K562 (cell line): Measurements from ENCODE around the gene ABCA4.

Experiments used
- CHD4 ChIP-seq: fragments of 200-600 bp; sonication (generic); IDR thresholded peaks from 3 replicates; pipeline ENCODE4 v1.6.1; 2012; ENCODE audit warnings: low read depth, mild to moderate bottlenecking, mixed read lengths, low read length, inconsistent platforms; ENCODE audit not compliant: insufficient read depth, insufficient replicate concordance, poor library complexity, severe bottlenecking
- ELF1 ChIP-seq: fragments of 200-800 bp; sonication (Bioruptor generic); IDR thresholded peaks from 2 replicates; pipeline ENCODE4 v1.6.1; 2016; ENCODE audit warnings: missing genetic modification characterization, missing compliant biosample characterization
- ESRRA ChIP-seq: fragments of 450-650 bp; IDR thresholded peaks from 2 replicates; pipeline ENCODE4 v1.6.1; 2014; ENCODE audit warnings: low read depth, mild to moderate bottlenecking, moderate library complexity, borderline replicate concordance
- KDM1A ChIP-seq, 2 experiments: fragments of 450-650 bp; IDR thresholded peaks; 2 replicates each; pipeline ENCODE4 v1.6.1; 2016; ENCODE audit warnings: mild to moderate bottlenecking in 2 of 2
- MYC ChIP-seq, 2 experiments: fragments of 250-450 bp in 1 of 2; sonication (Bioruptor Pico) in 1 of 2; IDR thresholded peaks; 2 replicates each; pipeline versions ENCODE4 v1.5.1 to v1.6.1; 2012 to 2021; ENCODE audit warnings: low read depth in 2 of 2, borderline replicate concordance in 1 of 2, improper control_type of control experiment in 1 of 2, low read length in 1 of 2, mild to moderate bottlenecking in 1 of 2, moderate library complexity in 1 of 2
- RFX5 ChIP-seq: IDR thresholded peaks from 2 replicates; pipeline ENCODE4 v1.6.1; 2011; ENCODE audit warnings: low read depth, mild to moderate bottlenecking, improper control_type of control experiment, low read length
- ZC3H11A ChIP-seq: IDR thresholded peaks from 2 replicates; pipeline ENCODE4 v1.6.1; 2012; ENCODE audit warnings: low read depth, low read length, improper control_type of control experiment
- ZFX ChIP-seq: sonication (generic); formaldehyde crosslinking; IDR thresholded peaks from 2 replicates; pipeline ENCODE4 v1.8.0; 2022; ENCODE audit warnings: mild to moderate bottlenecking, missing genetic modification reagents, moderate library complexity
- ZNF354B ChIP-seq: fragments of 250-450 bp; sonication (Bioruptor Pico); IDR thresholded peaks from 2 replicates; pipeline ENCODE4 v1.4.0; 2020
- TF ChIP-seq, protein P1 (sequence below): sonication (generic); formaldehyde crosslinking; IDR thresholded peaks from 2 replicates; pipeline ENCODE4 v1.9.0; 2022; ENCODE audit warnings: mild to moderate bottlenecking, missing genetic modification reagents
- TF ChIP-seq, protein P2 (sequence below), 3 experiments: IDR thresholded peaks in 2 of 3; conservative IDR thresholded peaks in 1 of 3; 2 replicates each; pipeline ENCODE4 v1.5.1; 2011 to 2012; ENCODE audit warnings: low read length in 3 of 3, mild to moderate bottlenecking in 3 of 3, control low read depth in 2 of 3, improper control_type of control experiment in 1 of 3, inconsistent platforms in 1 of 3, low read depth in 1 of 3, mixed read lengths in 1 of 3, moderate library complexity in 1 of 3; ENCODE audit not compliant: insufficient read depth in 2 of 3
- TF ChIP-seq, protein P3 (sequence below): fragments of 250-450 bp; sonication (Bioruptor Pico); IDR thresholded peaks from 2 replicates; pipeline ENCODE4 v1.5.0; 2020; ENCODE audit warnings: mild to moderate bottlenecking, borderline replicate concordance

DNA sequence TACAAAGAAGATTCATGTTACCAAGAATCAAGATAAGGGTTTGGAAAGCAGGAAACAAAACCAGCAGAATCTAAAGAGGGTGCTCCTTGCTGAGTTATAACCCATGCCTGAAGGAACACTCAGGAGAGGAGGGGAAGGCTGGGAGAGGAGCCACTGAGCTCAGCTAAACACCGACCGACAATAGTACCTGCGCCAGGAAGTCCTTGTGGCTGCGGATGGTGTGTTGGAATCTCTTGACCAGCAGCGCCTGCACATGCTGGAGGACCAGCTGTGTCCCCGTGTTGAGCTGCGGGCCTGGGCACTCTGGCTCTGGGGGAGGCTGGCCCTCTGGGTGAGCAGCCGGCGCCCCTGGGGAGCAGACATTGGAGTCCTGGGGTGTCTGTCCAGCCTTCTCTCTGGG is 89.4 kb downstream of the ABCA4 start:
- TF ChIP-seq ESRRA (no peak), ZC3H11A (no peak), ZFX (CRISPR knock-in tag) (no peak), CHD4 (no peak), KDM1A (IDR thresholded peaks at IDR 0.05) (no peak), ZNF354B (CRISPR knock-in tag) (no peak), RFX5 (no peak), ELF1 (tag) (no peak), MYC (IDR thresholded peaks at IDR 0.05; ENCODE audit: low read depth, low read length) (no peak), MYC (CRISPR knock-in tag; IDR thresholded peaks at IDR 0.05; ENCODE audit: borderline replicate concordance, low read depth) (no peak)
- TF ChIP-seq, protein P1, sequence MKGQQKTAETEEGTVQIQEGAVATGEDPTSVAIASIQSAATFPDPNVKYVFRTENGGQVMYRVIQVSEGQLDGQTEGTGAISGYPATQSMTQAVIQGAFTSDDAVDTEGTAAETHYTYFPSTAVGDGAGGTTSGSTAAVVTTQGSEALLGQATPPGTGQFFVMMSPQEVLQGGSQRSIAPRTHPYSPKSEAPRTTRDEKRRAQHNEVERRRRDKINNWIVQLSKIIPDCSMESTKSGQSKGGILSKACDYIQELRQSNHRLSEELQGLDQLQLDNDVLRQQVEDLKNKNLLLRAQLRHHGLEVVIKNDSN (CRISPR knock-in tag) = no peak
- TF ChIP-seq, protein P2, sequence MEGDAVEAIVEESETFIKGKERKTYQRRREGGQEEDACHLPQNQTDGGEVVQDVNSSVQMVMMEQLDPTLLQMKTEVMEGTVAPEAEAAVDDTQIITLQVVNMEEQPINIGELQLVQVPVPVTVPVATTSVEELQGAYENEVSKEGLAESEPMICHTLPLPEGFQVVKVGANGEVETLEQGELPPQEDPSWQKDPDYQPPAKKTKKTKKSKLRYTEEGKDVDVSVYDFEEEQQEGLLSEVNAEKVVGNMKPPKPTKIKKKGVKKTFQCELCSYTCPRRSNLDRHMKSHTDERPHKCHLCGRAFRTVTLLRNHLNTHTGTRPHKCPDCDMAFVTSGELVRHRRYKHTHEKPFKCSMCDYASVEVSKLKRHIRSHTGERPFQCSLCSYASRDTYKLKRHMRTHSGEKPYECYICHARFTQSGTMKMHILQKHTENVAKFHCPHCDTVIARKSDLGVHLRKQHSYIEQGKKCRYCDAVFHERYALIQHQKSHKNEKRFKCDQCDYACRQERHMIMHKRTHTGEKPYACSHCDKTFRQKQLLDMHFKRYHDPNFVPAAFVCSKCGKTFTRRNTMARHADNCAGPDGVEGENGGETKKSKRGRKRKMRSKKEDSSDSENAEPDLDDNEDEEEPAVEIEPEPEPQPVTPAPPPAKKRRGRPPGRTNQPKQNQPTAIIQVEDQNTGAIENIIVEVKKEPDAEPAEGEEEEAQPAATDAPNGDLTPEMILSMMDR (IDR thresholded peaks at IDR 0.05 in 2 of 3, conservative IDR thresholded peaks at IDR 0.05 in 1 of 3; ENCODE audit: insufficient read depth in 2 of 3, low read depth in 1 of 3, low read length in 3 of 3) = no peak
- TF ChIP-seq, protein P3, sequence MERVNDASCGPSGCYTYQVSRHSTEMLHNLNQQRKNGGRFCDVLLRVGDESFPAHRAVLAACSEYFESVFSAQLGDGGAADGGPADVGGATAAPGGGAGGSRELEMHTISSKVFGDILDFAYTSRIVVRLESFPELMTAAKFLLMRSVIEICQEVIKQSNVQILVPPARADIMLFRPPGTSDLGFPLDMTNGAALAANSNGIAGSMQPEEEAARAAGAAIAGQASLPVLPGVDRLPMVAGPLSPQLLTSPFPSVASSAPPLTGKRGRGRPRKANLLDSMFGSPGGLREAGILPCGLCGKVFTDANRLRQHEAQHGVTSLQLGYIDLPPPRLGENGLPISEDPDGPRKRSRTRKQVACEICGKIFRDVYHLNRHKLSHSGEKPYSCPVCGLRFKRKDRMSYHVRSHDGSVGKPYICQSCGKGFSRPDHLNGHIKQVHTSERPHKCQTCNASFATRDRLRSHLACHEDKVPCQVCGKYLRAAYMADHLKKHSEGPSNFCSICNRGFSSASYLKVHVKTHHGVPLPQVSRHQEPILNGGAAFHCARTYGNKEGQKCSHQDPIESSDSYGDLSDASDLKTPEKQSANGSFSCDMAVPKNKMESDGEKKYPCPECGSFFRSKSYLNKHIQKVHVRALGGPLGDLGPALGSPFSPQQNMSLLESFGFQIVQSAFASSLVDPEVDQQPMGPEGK (CRISPR knock-in tag) = no peak
